Neutrophil (primary cell): ENCODE data around the gene PSMG4.

ENCODE experiments used
- H3K27ac ChIP-seq: fragments of 200-600 bp; sonication (generic); 2 replicates; pipeline ENCODE4 v1.5.1; 2016; ENCODE audit warnings: mild to moderate bottlenecking, moderate library complexity
- H3K27me3 ChIP-seq: fragments of 200-600 bp; sonication (generic); 2 replicates; pipeline ENCODE4 v1.6.0; 2016; ENCODE audit warnings: mild to moderate bottlenecking
- H3K36me3 ChIP-seq: fragments of 200-600 bp; sonication (generic); 2 replicates; pipeline ENCODE4 v1.5.1; 2017
- H3K4me1 ChIP-seq, 2 experiments: fragments of 200-600 bp in 1 of 2; sonication (generic) in 1 of 2; 1 replicate in 1 of 2; 2 replicates in 1 of 2; pipeline versions ENCODE4 v1.5.1 to v1.6.1; 2013 to 2016; ENCODE audit warnings: low read depth in 1 of 2, low read length in 1 of 2, mild to moderate bottlenecking in 1 of 2, moderate library complexity in 1 of 2; ENCODE audit not compliant: control insufficient read depth in 1 of 2, insufficient read depth in 1 of 2
- H3K4me3 ChIP-seq, 2 experiments: fragments of 200-600 bp in 1 of 2; sonication (generic) in 1 of 2; 1 replicate in 1 of 2; 2 replicates in 1 of 2; pipeline ENCODE4 v1.5.1; 2013 to 2016; ENCODE audit warnings: low read depth in 1 of 2, low read length in 1 of 2, mild to moderate bottlenecking in 1 of 2, moderate library complexity in 1 of 2
- H3K9me3 ChIP-seq: fragments of 200-600 bp; sonication (generic); 2 replicates; pipeline ENCODE4 v1.5.1; 2016
- CTCF ChIP-seq: fragments of 200-600 bp; sonication (generic); IDR thresholded peaks from 2 replicates; pipeline ENCODE4 v1.5.1; 2016; ENCODE audit warnings: antibody characterized with exemption

PSMG4 gene

GRCh38 chr6:3305831-3306230 lies 47.1 kb downstream of the PSMG4 start:
- Histone ChIP-seq H3K4me3 (no peak overlapping the region), H3K9me3 (no peaks in the 10 kb centered on the region), H3K27me3 (peaks cover 22% of the 10 kb centered on the region), H3K4me1 (no peaks in the 10 kb centered on the region), H3K27ac (no peak overlapping the region), H3K36me3 (no peaks in the 10 kb centered on the region)
- no peak for TF ChIP-seq CTCF

- Histone ChIP-seq H3K36me3 (no peaks in the 10 kb centered on the region), H3K27me3 (peaks cover 17% of the 10 kb centered on the region), H3K9me3 (no peaks in the 10 kb centered on the region), H3K27ac (no peak overlapping the region), H3K4me1 (no peaks in the 10 kb centered on the region), H3K4me3 (no peak overlapping the region)
- no peak for TF ChIP-seq CTCF
Measured at GRCh38 chr6:3306848-3307247, 48.1 kb downstream of the PSMG4 start.

GRCh38 chr6:3307436-3307835 lies 48.7 kb downstream of the PSMG4 start:
- TF ChIP-seq CTCF: no peak
- H3K27me3 ChIP-seq: peaks cover 12% of the 10 kb centered on the region
- H3K27ac ChIP-seq: no peak overlapping the region
- no peaks in the 10 kb centered on the region for H3K4me1 ChIP-seq
- H3K9me3 ChIP-seq: no peaks in the 10 kb centered on the region
- H3K4me3 ChIP-seq: no peak overlapping the region
- H3K36me3 ChIP-seq: no peaks in the 10 kb centered on the region

GRCh38 chr6:3308106-3308505 lies 49.4 kb downstream of the PSMG4 start:
- H3K36me3 ChIP-seq: no peaks in the 10 kb centered on the region
- no peaks in the 10 kb centered on the region for H3K9me3 ChIP-seq
- peaks cover 12% of the 10 kb centered on the region for H3K27me3 ChIP-seq
- no peaks in the 10 kb centered on the region for H3K4me1 ChIP-seq
- H3K27ac ChIP-seq: no peak overlapping the region
- no peak overlapping the region for H3K4me3 ChIP-seq
- TF ChIP-seq CTCF: no peak

- Histone ChIP-seq H3K4me3 (no peak overlapping the region), H3K9me3 (no peaks in the 10 kb centered on the region), H3K27me3 (peaks cover 17% of the 10 kb centered on the region), H3K36me3 (no peaks in the 10 kb centered on the region), H3K4me1 (no peaks in the 10 kb centered on the region), H3K27ac (no peak overlapping the region)
- TF ChIP-seq CTCF: no peak
Measured at GRCh38 chr6:3309391-3310050, 50.8 kb downstream of the PSMG4 start.
